Activated T-cell treated with anti-CD3 and anti-CD28 coated beads, Interleukin-2, amount 50 U/mL, for 24 hours (primary cell): ENCODE results near the gene DYNC1LI2.

Experiments
- DNase-seq: peaks from one replicate; pipeline ENCODE4 v3.0.0-alpha.2; 2020
- H3K27ac Mint-ChIP-seq: 2 replicates; pipeline ENCODE4 v1.8.0; 2020; ENCODE audit warnings: mild to moderate bottlenecking, mixed read lengths
- H3K27me3 Mint-ChIP-seq: 2 replicates; pipeline ENCODE4 v1.8.0; 2020; ENCODE audit warnings: mixed read lengths
- H3K36me3 Mint-ChIP-seq: 2 replicates; pipeline ENCODE4 v1.8.0; 2020; ENCODE audit warnings: low read depth, mixed read lengths
- H3K4me1 Mint-ChIP-seq: 2 replicates; pipeline ENCODE4 v1.8.0; 2020; ENCODE audit warnings: low read depth, mixed read lengths
- H3K4me3 Mint-ChIP-seq: 2 replicates; pipeline ENCODE4 v1.8.0; 2020; ENCODE audit warnings: mild to moderate bottlenecking, moderate library complexity, mixed read lengths
- H3K9me3 Mint-ChIP-seq: 2 replicates; pipeline ENCODE4 v1.8.0; 2020; ENCODE audit warnings: mixed read lengths

The DYNC1LI2 gene

DNA sequence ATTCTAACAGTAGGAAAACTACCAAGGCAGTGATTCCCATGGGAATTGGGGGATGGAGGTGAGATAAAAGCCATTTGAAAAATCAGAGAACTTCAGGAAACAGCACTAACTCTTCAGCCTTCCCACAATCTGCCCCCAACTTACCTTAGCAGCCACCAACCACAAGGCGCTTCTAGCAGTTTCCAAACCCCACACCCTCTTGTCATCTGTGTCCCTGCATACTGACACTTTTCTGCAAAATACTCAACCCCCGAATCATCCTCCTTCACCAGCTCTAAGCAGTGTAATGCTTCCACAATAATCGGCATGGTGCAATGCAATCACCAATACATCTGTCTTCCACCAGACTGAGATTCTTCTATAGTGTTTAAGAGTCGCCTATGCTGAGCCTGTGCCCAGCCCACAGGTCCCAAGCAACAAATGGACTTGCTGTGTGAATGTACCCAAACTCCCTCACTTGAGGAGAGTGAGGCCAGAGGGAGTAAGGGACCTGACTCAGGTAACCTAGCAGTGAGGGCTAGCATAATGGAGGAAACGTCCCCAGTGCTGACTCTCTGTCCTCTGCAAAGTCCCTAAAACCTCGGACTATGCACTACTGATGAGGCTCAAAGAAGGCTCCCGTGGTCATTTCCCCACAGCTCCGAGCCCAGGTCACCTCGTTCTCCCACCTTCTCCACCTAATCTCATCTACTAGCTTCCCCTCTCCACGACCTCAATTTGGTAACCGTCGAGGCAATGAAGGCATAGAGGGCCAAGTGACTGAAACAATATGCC is 943 bp downstream of the DYNC1LI2 start:
- Mint-ChIP-seq H3K27ac (peak overlapping the region; percentile 84), H3K4me3 (peak overlapping the region; percentile 86), H3K36me3 (peaks cover 46% of the 10 kb centered on the region), H3K27me3 (peaks cover 8% of the 10 kb centered on the region), H3K9me3 (no peaks in the 10 kb centered on the region), H3K4me1 (peaks cover 47% of the 10 kb centered on the region)
- no peak for DNase-seq

GRCh38 chr16:66746682-66747081 is 4.7 kb downstream of the DYNC1LI2 start:
- no peak overlapping the region for H3K4me3 Mint-ChIP-seq
- DNase-seq = no peak
- H3K9me3 Mint-ChIP-seq = no peaks in the 10 kb centered on the region
- H3K4me1 Mint-ChIP-seq = peaks cover 42% of the 10 kb centered on the region
- H3K27me3 Mint-ChIP-seq = no peaks in the 10 kb centered on the region
- H3K36me3 Mint-ChIP-seq = peaks cover 76% of the 10 kb centered on the region
- H3K27ac Mint-ChIP-seq = peak overlapping the region; percentile 62

DNA sequence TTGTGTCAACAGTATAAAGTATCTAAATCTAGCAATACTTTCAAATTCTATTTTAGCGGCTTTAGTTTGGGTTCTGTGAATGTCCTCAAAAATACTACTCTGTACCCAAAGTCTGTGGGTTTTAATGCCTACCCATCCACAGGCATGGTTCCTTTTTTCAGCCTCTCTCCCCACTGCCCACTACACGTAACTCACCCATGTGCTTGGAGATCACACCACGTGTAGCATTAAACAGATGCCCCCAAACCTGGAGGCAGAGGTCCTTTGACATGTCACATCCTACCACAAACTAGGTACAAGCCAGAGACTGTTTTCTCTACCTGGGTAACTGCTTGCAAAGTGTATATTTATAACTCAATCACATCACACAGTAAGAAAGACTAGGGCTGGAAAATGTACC is 5.4 kb downstream of the DYNC1LI2 start:
- H3K4me3 Mint-ChIP-seq = no peak overlapping the region
- peaks cover 82% of the 10 kb centered on the region for H3K36me3 Mint-ChIP-seq
- no peaks in the 10 kb centered on the region for H3K9me3 Mint-ChIP-seq
- no peak for DNase-seq
- H3K4me1 Mint-ChIP-seq = peaks cover 45% of the 10 kb centered on the region
- H3K27ac Mint-ChIP-seq = no peak overlapping the region
- H3K27me3 Mint-ChIP-seq = no peaks in the 10 kb centered on the region

DNA sequence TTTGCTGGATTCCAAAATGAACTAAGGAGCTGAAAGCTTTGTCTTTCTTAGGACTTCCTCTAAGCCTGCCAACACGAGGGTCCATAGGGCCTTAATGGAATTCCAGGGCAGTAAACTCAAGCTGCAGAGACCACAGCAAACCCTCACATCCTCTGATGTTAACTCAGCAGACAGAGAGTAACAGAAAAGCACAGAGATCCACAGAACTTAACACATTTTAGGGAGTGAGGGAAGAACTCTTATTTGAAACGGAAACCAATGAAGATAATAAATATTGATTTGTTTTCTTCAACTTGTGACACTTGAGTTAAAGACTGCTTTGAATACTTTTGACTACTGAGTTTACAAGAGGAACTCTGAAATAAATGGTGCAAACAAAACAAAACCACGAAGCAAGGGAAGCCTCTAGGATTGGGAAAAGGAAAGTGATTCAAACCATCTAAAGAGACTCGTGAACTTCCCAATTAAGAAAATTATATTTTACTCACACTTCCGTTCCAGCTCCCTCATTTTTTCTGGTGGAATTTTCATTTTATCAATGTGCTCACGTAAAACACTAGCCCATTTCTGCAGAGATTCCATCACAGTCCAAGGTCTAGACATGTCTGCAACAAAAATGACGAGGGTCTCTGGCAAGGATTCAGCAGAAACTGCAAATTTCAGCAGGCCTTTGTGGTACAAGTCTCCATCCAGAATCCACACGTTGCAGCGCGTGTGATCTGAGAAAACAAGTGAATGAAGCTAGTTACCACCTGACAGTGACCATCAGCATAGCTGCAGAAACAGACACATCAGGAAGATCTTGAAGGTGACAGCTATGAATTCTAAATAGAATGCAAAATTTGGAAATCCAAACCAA is 9.2 kb downstream of the DYNC1LI2 start:
- no peak for DNase-seq
- H3K27me3 Mint-ChIP-seq = no peaks in the 10 kb centered on the region
- H3K4me3 Mint-ChIP-seq = no peak overlapping the region
- no peak overlapping the region for H3K27ac Mint-ChIP-seq
- H3K9me3 Mint-ChIP-seq = no peaks in the 10 kb centered on the region
- peaks cover 31% of the 10 kb centered on the region for H3K4me1 Mint-ChIP-seq
- peaks cover 80% of the 10 kb centered on the region for H3K36me3 Mint-ChIP-seq

GRCh38 chr16:66741169-66741900 is 10.1 kb downstream of the DYNC1LI2 start:
- Mint-ChIP-seq H3K9me3 (no peaks in the 10 kb centered on the region), H3K27ac (peak overlapping the region; percentile 35), H3K4me1 (peaks cover 23% of the 10 kb centered on the region), H3K36me3 (peaks cover 76% of the 10 kb centered on the region), H3K4me3 (no peak overlapping the region), H3K27me3 (no peaks in the 10 kb centered on the region)
- no peak for DNase-seq

DNA sequence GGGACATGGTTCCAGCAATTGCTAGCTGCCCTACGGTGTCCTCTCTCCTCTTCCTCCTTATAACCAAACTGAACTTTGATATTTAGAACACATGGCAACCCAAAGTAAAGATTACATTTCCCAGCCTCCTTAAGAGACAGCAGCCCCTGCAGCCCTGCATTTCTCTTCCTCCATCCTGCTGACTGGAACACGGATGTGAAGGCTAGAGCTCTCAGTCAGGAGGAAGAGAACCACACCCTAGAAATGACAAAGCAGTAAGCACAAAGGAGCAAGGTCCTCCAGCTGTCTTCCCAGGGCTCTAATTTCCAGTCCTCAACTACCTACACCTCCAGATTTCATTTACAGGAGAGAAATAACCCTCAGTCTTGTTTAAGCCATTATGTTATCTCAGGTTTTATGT is 10.9 kb downstream of the DYNC1LI2 start:
- no peaks in the 10 kb centered on the region for H3K9me3 Mint-ChIP-seq

DNA sequence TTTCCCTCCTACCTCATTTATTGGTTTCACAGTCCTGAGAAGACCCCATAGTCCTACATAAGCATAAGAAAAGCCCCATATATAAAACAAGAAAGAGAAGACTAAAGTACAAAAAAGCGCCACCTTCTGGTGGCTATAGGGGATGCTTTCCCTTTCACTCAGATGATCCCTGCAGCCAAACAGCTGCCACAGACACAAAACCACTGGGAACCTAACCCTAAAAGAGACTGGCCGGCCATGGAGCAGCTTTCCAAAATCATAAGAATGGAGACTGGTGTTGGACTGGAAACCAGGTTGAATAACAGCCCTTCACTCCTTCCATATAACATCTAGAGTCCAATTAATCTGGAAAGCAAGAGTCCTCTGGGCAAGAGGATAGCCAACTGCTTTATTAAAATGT is 11.4 kb downstream of the DYNC1LI2 start:
- peak overlapping the region; percentile 45 for H3K27ac Mint-ChIP-seq
- H3K27me3 Mint-ChIP-seq = no peaks in the 10 kb centered on the region
- no peak for DNase-seq
- H3K4me1 Mint-ChIP-seq = peaks cover 25% of the 10 kb centered on the region
- H3K4me3 Mint-ChIP-seq = no peak overlapping the region
- peaks cover 84% of the 10 kb centered on the region for H3K36me3 Mint-ChIP-seq
- H3K9me3 Mint-ChIP-seq = no peaks in the 10 kb centered on the region

More for the DNA sequence above, 10.9 kb downstream of the DYNC1LI2 start:
- H3K27ac Mint-ChIP-seq = peak overlapping the region; percentile 42
- no peak for DNase-seq
- peaks cover 25% of the 10 kb centered on the region for H3K4me1 Mint-ChIP-seq
- peaks cover 79% of the 10 kb centered on the region for H3K36me3 Mint-ChIP-seq
- no peak overlapping the region for H3K4me3 Mint-ChIP-seq
- H3K27me3 Mint-ChIP-seq = no peaks in the 10 kb centered on the region

GRCh38 chr16:66735891-66736290 is 15.5 kb downstream of the DYNC1LI2 start:
- Mint-ChIP-seq H3K36me3 (peaks cover 85% of the 10 kb centered on the region), H3K9me3 (no peaks in the 10 kb centered on the region), H3K4me3 (no peak overlapping the region), H3K27me3 (no peaks in the 10 kb centered on the region), H3K4me1 (peaks cover 16% of the 10 kb centered on the region), H3K27ac (peak overlapping the region; percentile 63)
- DNase-seq = no peak

GRCh38 chr16:66731101-66731500 is 20.3 kb downstream of the DYNC1LI2 start:
- peaks cover 95% of the 10 kb centered on the region for H3K36me3 Mint-ChIP-seq
- no peaks in the 10 kb centered on the region for H3K27me3 Mint-ChIP-seq
- DNase-seq = no peak
- H3K27ac Mint-ChIP-seq = no peak overlapping the region
- H3K4me3 Mint-ChIP-seq = no peak overlapping the region
- peaks cover 4% of the 10 kb centered on the region for H3K4me1 Mint-ChIP-seq
- H3K9me3 Mint-ChIP-seq = no peaks in the 10 kb centered on the region

DNA sequence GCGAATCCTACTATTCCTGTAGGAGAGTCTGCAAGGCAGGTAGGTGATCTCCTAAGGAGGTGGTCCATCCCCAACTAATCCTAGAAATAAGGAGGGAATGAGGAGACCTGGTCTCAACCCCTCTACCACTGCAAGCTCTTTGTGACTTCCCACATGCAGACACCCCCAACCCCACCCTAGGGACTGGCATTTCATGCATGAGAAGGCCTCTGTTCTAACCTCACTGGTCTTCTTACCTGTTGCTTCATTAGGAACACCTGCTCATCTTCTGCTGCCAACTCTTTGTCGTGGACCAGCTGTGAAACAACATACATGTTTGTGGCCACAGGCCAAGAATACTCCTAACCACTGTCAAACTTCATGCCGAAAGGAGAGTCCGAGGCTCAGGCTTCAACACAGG is 22.6 kb downstream of the DYNC1LI2 start:
- Mint-ChIP-seq H3K27ac (no peak overlapping the region), H3K27me3 (no peaks in the 10 kb centered on the region), H3K4me1 (no peaks in the 10 kb centered on the region), H3K36me3 (peaks cover 97% of the 10 kb centered on the region), H3K4me3 (no peak overlapping the region), H3K9me3 (no peaks in the 10 kb centered on the region)
- no peak for DNase-seq

DNA sequence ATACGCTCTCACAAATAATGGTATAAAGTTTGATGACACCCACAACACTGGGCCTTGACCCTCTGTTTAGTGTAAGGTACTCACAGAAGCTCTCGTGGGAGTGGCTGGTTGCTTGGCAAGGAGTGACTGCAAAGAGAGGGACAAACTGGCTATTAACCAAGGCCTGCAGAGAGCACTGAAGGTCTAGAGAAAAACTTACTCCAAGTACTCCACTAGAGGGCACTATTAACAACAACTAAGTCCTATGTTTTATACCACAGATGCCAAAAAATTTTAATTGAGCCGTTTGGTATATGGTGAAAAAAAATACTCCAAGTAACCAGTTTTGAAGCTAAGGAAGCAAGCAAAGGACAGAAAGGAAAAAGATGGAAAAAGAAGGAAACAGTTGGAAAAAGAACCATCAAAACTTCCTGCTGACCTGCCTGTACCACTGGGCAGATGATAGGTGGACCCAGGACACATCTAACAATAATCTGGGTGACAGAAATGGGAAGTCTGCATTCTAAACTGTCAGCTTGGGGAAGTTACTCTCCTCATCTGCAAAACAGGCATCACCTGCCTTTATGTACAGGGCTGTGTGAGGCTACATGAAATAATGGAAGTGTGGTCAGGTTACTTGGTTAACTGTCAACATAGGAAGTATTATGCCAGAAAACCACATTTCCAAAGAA is 23.2 kb downstream of the DYNC1LI2 start:
- Mint-ChIP-seq H3K4me3 (no peak overlapping the region), H3K9me3 (no peaks in the 10 kb centered on the region), H3K27ac (peak overlapping the region; percentile 69), H3K4me1 (no peaks in the 10 kb centered on the region), H3K36me3 (peaks cover 97% of the 10 kb centered on the region), H3K27me3 (no peaks in the 10 kb centered on the region)
- no peak for DNase-seq

DNA sequence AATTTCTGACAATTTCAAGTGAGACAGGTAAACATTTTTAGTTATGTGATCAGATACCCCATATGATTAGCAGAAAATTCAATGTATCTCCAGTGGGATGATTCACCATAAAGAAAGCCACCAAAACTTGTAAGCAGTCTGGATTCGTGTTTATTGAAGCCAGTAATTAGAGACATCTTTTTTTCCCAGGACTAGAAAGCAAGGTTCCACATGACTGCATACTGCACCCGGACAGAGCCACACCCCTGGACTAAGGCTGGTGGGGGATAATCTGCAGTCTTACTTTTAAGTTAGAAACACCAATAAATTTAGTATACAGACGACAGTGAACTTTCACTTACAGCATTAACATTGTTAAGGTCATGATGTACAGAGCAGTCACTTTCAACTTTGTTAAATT is 30.6 kb downstream of the DYNC1LI2 start:
- H3K9me3 Mint-ChIP-seq = no peaks in the 10 kb centered on the region
- no peaks in the 10 kb centered on the region for H3K27me3 Mint-ChIP-seq
- no peak overlapping the region for H3K4me3 Mint-ChIP-seq
- H3K27ac Mint-ChIP-seq = no peak overlapping the region
- H3K36me3 Mint-ChIP-seq = peaks cover 73% of the 10 kb centered on the region
- no peaks in the 10 kb centered on the region for H3K4me1 Mint-ChIP-seq
- DNase-seq = no peak

DNA sequence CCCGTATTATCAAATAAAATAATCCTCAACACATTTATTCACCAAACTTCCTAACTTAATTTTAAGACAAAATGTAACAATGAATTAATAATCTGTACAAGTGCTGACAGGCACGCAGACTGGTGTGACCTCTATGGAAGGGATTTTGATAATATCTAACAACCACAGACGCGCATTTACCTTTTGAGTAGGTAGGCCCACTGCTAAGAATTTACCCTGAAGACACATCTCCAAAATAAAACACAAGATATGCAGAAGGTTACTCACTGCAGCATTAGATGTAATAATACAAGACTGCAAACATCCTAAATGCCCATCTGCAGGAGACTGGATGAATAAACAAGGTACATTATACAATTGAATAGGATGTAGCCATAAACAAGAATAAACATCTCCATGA is 32.2 kb downstream of the DYNC1LI2 start:
- no peak for DNase-seq
- H3K36me3 Mint-ChIP-seq = peaks cover 58% of the 10 kb centered on the region
- H3K27me3 Mint-ChIP-seq = no peaks in the 10 kb centered on the region
- H3K9me3 Mint-ChIP-seq = no peaks in the 10 kb centered on the region
- H3K4me1 Mint-ChIP-seq = no peaks in the 10 kb centered on the region
- H3K27ac Mint-ChIP-seq = no peak overlapping the region
- H3K4me3 Mint-ChIP-seq = no peak overlapping the region

DNA sequence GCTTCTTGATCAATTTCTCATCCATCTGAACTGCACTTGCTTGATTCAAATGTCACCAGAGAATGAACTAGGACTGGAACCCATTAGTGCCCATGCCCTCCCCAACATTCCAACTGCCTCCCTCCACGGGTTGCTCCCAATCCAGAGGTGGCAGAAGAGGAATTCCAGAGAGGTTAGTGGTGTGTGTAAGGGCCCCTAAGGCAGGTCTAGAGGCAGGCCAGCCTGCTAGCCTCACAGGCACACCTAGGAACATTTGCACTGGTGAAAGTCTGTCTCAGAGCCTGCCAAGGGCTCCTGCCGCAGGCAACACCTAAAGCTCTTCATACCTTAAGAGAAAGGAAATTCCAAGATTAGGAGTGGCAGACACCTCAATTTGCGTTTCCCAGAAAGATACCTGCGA is 33.6 kb downstream of the DYNC1LI2 start:
- Mint-ChIP-seq H3K27me3 (no peaks in the 10 kb centered on the region), H3K9me3 (no peaks in the 10 kb centered on the region), H3K4me1 (no peaks in the 10 kb centered on the region), H3K4me3 (no peak overlapping the region), H3K36me3 (peaks cover 43% of the 10 kb centered on the region), H3K27ac (no peak overlapping the region)
- DNase-seq = no peak
